ENCODE measurements around the gene USF3. TPM values are rescaled to one million over a fixed set of nuclear protein-coding genes. Genes with fewer than 3 reads are reported as not detected.

USF3 gene
- total RNA-seq, 1 donor from 2014 or later: 6.4 TPM

- H3K4me3 ChIP-seq (ENCODE audit: low read depth, low read length): no peak overlapping the region
- DNase-seq (ENCODE audit: low read depth): no peak
- no peak for TF ChIP-seq CTCF (conservative IDR thresholded peaks at IDR 0.05; ENCODE audit: low read depth, low read length)
Measured at GRCh38 chr3:113659101-113659541, 37.3 kb downstream of the USF3 start.

- TF ChIP-seq CTCF (conservative IDR thresholded peaks at IDR 0.05; ENCODE audit: low read depth, low read length): no peak
- no peak for DNase-seq (ENCODE audit: low read depth)
- no peak overlapping the region for H3K4me3 ChIP-seq (ENCODE audit: low read depth, low read length)
Measured at GRCh38 chr3:113658107-113658506, 38.3 kb downstream of the USF3 start.

GRCh38 chr3:113654851-113655250 lies 41.6 kb downstream of the USF3 start:
- no peak overlapping the region for H3K4me3 ChIP-seq (ENCODE audit: low read depth, low read length)
- no peak for TF ChIP-seq CTCF (conservative IDR thresholded peaks at IDR 0.05; ENCODE audit: low read depth, low read length)
- DNase-seq (ENCODE audit: low read depth): no peak

- no peak for DNase-seq (ENCODE audit: low read depth)
- no peak for TF ChIP-seq CTCF (conservative IDR thresholded peaks at IDR 0.05; ENCODE audit: low read depth, low read length)
- H3K4me3 ChIP-seq (ENCODE audit: low read depth, low read length): no peak overlapping the region
Measured at GRCh38 chr3:113654310-113654709, 42.1 kb downstream of the USF3 start.

- no peak overlapping the region for H3K4me3 ChIP-seq (ENCODE audit: low read depth, low read length)
- no peak for TF ChIP-seq CTCF (conservative IDR thresholded peaks at IDR 0.05; ENCODE audit: low read depth, low read length)
- no peak for DNase-seq (ENCODE audit: low read depth)
Measured at GRCh38 chr3:113649174-113649845, 47.1 kb downstream of the USF3 start.

- DNase-seq (ENCODE audit: low read depth): no peak
- H3K4me3 ChIP-seq (ENCODE audit: low read depth, low read length): no peak overlapping the region
- no peak for TF ChIP-seq CTCF (conservative IDR thresholded peaks at IDR 0.05; ENCODE audit: low read depth, low read length)
Measured at GRCh38 chr3:113648524-113648923, 47.9 kb downstream of the USF3 start.

GRCh38 chr3:113643583-113643982 lies 52.9 kb downstream of the USF3 start:
- H3K4me3 ChIP-seq (ENCODE audit: low read depth, low read length): no peak overlapping the region
- TF ChIP-seq CTCF (conservative IDR thresholded peaks at IDR 0.05; ENCODE audit: low read depth, low read length): no peak
- no peak for DNase-seq (ENCODE audit: low read depth)

Measured in epithelial cell of proximal tubule (primary cell).